Activated B cell treated with CpG ODN at 0.5 μM for 24 hours (primary cell): ENCODE measurements around the gene RUSC2. TPM values are rescaled to one million over a fixed set of nuclear protein-coding genes. Genes with fewer than 3 reads are reported as not detected.

Source experiments
- ATAC-seq: fragments of 200-7000 bp; cut with Tn5 transposase; one replicate; pipeline ENCODE4 v1.10.0; 2021; ENCODE audit warnings: low read depth, mild to moderate bottlenecking, moderate library complexity
- CTCF ChIA-PET: fragments of 350-600 bp; sonication (Branson Sonifier 250); formaldehyde crosslinking; loops from one replicate; lab custom pipeline; 2021; ENCODE audit warnings: antibody characterized with exemption; lab: Charles Lee
- POLR2A ChIA-PET: fragments of 350-600 bp; sonication (Branson Sonifier 250); formaldehyde crosslinking; loops from one replicate; lab custom pipeline; 2021; ENCODE audit warnings: antibody characterized with exemption; lab: Charles Lee
- DNase-seq: peaks from one replicate; pipeline ENCODE4 v3.0.0; 2022
- H3K27ac Mint-ChIP-seq: one replicate; pipeline ENCODE4 v1.8.0; 2020; ENCODE audit warnings: mixed read lengths
- H3K27me3 Mint-ChIP-seq: one replicate; pipeline ENCODE4 v1.8.0; 2021; ENCODE audit warnings: mixed read lengths
- H3K36me3 Mint-ChIP-seq: one replicate; pipeline ENCODE4 v1.8.0; 2021; ENCODE audit warnings: low read depth, mixed read lengths
- H3K4me1 Mint-ChIP-seq: one replicate; pipeline ENCODE4 v1.8.0; 2021; ENCODE audit warnings: mixed read lengths
- H3K4me3 Mint-ChIP-seq: one replicate; pipeline ENCODE4 v1.8.0; 2020; ENCODE audit warnings: mild to moderate bottlenecking, mixed read lengths
- H3K9me3 Mint-ChIP-seq: one replicate; pipeline ENCODE4 v1.8.0; 2020; ENCODE audit warnings: mixed read lengths
- intact Hi-C: fragments of 100-400 bp; cut with micrococcal nuclease; formaldehyde crosslinking; loops from one replicate; pipeline ENCODE4 v1.15.1; 2024
- total RNA-seq: library from RNA; stranded (reverse); gene quantifications from 2 replicates; pipeline ENCODE4 v1.2.3, GENCODE V29; 2022
- TF ChIP-seq, protein P1 (sequence below): fragments of 200-600 bp; IDR thresholded peaks from one replicate; pipeline ENCODE4 v1.8.0; 2022; ENCODE audit warnings: antibody characterized with exemption, mild to moderate bottlenecking

Gene RUSC2, protein sequence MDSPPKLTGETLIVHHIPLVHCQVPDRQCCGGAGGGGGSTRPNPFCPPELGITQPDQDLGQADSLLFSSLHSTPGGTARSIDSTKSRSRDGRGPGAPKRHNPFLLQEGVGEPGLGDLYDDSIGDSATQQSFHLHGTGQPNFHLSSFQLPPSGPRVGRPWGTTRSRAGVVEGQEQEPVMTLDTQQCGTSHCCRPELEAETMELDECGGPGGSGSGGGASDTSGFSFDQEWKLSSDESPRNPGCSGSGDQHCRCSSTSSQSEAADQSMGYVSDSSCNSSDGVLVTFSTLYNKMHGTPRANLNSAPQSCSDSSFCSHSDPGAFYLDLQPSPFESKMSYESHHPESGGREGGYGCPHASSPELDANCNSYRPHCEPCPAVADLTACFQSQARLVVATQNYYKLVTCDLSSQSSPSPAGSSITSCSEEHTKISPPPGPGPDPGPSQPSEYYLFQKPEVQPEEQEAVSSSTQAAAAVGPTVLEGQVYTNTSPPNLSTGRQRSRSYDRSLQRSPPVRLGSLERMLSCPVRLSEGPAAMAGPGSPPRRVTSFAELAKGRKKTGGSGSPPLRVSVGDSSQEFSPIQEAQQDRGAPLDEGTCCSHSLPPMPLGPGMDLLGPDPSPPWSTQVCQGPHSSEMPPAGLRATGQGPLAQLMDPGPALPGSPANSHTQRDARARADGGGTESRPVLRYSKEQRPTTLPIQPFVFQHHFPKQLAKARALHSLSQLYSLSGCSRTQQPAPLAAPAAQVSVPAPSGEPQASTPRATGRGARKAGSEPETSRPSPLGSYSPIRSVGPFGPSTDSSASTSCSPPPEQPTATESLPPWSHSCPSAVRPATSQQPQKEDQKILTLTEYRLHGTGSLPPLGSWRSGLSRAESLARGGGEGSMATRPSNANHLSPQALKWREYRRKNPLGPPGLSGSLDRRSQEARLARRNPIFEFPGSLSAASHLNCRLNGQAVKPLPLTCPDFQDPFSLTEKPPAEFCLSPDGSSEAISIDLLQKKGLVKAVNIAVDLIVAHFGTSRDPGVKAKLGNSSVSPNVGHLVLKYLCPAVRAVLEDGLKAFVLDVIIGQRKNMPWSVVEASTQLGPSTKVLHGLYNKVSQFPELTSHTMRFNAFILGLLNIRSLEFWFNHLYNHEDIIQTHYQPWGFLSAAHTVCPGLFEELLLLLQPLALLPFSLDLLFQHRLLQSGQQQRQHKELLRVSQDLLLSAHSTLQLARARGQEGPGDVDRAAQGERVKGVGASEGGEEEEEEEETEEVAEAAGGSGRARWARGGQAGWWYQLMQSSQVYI (N-terminal part only)
- total RNA-seq, result 0.24 and 0.29 TPM in 2 replicates

DNA sequence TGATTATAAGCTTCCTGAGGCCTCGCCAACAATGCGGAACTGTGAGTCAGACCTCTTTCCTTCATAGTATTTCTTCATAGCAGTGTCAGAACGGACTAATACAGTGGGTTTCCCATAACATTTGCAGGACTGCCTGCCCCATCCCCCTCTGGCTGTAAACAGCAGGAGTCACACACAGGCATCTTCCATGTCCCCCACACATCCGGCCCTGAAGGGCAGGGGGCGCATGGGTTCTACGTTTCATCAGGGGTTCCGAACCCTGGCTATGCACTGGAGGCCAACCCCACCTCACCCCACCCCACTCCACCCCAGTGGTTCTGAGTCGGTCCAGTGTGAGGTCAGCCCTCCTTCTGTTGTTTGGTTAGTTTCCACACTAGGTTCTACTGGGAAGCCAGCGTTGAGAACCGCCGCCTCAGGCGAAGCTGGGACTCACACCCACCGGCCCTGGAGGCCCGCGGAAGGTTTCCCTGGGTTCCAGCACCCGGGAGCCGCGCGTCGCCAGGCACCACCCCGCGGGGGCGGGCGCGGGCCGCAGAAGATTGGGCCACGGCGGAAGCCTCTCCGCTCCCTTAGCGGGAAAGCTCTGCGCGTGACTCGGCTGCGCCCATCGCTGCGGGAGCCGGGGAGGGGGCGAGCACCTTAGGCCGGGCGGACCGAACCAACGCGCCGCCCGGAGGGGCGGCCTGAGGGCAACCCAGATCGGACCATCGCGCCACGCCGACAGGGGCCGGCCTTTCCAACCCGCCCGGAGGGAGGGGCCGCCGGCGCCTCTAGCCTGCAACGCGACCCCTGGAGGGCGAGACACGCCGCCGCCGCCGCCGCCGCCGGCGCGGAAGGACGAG lies at the start of gene RUSC2:
Gene RUSC2, plus strand, starts transcription at position 799 of the 842 bp plus-strand sequence. CDS start 56,411 bp downstream, outside the sequence.
- ATAC-seq, result peak; percentile 86
- CTCF ChIA-PET, result no interaction called here
- peaks cover 30% of the 10 kb centered on the region for H3K27me3 Mint-ChIP-seq

GRCh38 chr9:35446012-35446411 lies 43.9 kb upstream of the RUSC2 start:
- CTCF ChIA-PET, result no interaction called here
- no peak for DNase-seq
- TF ChIP-seq, protein P1, sequence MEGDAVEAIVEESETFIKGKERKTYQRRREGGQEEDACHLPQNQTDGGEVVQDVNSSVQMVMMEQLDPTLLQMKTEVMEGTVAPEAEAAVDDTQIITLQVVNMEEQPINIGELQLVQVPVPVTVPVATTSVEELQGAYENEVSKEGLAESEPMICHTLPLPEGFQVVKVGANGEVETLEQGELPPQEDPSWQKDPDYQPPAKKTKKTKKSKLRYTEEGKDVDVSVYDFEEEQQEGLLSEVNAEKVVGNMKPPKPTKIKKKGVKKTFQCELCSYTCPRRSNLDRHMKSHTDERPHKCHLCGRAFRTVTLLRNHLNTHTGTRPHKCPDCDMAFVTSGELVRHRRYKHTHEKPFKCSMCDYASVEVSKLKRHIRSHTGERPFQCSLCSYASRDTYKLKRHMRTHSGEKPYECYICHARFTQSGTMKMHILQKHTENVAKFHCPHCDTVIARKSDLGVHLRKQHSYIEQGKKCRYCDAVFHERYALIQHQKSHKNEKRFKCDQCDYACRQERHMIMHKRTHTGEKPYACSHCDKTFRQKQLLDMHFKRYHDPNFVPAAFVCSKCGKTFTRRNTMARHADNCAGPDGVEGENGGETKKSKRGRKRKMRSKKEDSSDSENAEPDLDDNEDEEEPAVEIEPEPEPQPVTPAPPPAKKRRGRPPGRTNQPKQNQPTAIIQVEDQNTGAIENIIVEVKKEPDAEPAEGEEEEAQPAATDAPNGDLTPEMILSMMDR, result no peak
- Mint-ChIP-seq H3K27me3 (peaks cover 37% of the 10 kb centered on the region), H3K36me3 (no peaks in the 10 kb centered on the region), H3K9me3 (no peaks in the 10 kb centered on the region), H3K4me1 (no peaks in the 10 kb centered on the region), H3K4me3 (no peak overlapping the region), H3K27ac (no peak overlapping the region)
- no peak for ATAC-seq
- POLR2A ChIA-PET, result no interaction called here
- intact Hi-C loops, result no loop called here

More for the DNA sequence above, at the start of gene RUSC2:
- TF ChIP-seq, protein P1, result no peak
- DNase-seq, result peak; percentile 43
- Mint-ChIP-seq H3K9me3 (no peaks in the 10 kb centered on the region), H3K4me1 (peaks cover 14% of the 10 kb centered on the region), H3K4me3 (peak within 1 kb of the TSS; percentile 82), H3K36me3 (no peaks in the 10 kb centered on the region), H3K27ac (no peak within 1 kb of the TSS)
- intact Hi-C loops, result loop anchor here (2.0 to 5.0 kb wide), 2 partner anchors 113 to 339 kb away; partner anchors contain the start of genes FAM221B and TMEM8B
- POLR2A ChIA-PET, result interaction anchor here (0.6 to 1.0 kb wide), 2 partner anchors 325 to 418 kb away, joined by 3 read pairs; partner anchors contain the start of gene HINT2

DNA sequence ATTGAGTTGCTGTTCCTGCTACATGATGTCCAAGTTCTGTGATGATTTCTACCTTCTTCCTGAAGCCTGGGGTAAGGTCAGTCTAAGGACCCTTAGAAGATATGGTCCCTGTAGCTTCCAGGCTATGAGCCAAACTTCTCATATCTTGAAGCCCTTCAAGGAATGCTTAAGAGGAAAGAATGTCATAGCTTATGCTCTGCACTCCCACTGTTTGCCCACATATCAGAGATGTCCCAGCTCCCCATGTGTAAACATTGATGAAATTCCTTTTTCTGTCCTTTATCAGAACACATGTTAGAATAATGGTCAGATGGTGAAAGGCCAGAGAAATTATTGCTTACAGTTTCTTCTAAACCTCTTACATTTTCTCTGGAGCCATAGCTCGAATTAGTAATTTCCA lies 41.4 kb upstream of the RUSC2 start:
- Mint-ChIP-seq H3K36me3 (no peaks in the 10 kb centered on the region), H3K4me1 (no peaks in the 10 kb centered on the region), H3K4me3 (no peak overlapping the region), H3K27ac (no peak overlapping the region), H3K27me3 (peaks cover 52% of the 10 kb centered on the region), H3K9me3 (peaks cover 3% of the 10 kb centered on the region)
- ATAC-seq, result no peak
- CTCF ChIA-PET, result no interaction called here
- DNase-seq, result no peak
- POLR2A ChIA-PET, result no interaction called here
- intact Hi-C loops, result no loop called here
- TF ChIP-seq, protein P1, result no peak

DNA sequence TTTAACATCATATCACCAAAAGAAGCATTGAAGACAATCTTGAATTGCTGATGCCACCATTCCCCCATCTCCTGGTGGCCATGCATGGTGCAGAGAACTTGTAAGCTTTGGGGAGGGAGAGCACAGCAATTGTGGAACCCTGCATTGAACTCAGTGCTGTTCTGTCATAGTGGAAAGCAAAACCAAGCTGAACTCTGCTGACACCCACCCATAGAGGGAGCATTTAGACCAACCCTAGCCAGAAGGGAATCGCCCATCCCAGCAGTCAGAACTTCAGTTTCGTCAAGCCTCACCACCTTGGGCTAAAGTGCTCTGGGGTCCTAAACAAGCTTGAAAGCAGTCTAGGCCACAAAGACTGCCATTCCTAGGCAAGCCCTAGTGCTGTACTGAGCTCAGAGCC lies 37.4 kb upstream of the RUSC2 start:
- H3K27me3 Mint-ChIP-seq, result peaks cover 38% of the 10 kb centered on the region
- ATAC-seq (no peak), DNase-seq (no peak)
- peaks cover 11% of the 10 kb centered on the region for H3K9me3 Mint-ChIP-seq
- no peak overlapping the region for H3K27ac Mint-ChIP-seq
- POLR2A ChIA-PET, result interaction anchor here (0.6 kb wide), 1 partner anchor 35 kb away, joined by 3 read pairs; no protein-coding TSS in a partner anchor
- TF ChIP-seq, protein P1, result no peak
- no peak overlapping the region for H3K4me3 Mint-ChIP-seq
- no peaks in the 10 kb centered on the region for H3K4me1 Mint-ChIP-seq
- CTCF ChIA-PET, result no interaction called here
- no peaks in the 10 kb centered on the region for H3K36me3 Mint-ChIP-seq
- intact Hi-C loops, result no loop called here
